Mesenchymal stem cell (in vitro differentiated cells and primary cell): ENCODE measurements around the gene CHPT1.
"Not testable (repeated sequence)": the region's sequence is repeated elsewhere in the genome, so short reads cannot be mapped to it uniquely, and the experiment has no call there.

Experiments used
- DNase-seq: peaks from one replicate; pipeline ENCODE4 v3.0.0-alpha.2; 2013
- H2AFZ ChIP-seq: one replicate; pipeline ENCODE4 v1.6.1; 2013; ENCODE audit warnings: low read depth, mild to moderate bottlenecking, control low read depth, inconsistent platforms, low read length, moderate library complexity
- H2AK5ac ChIP-seq: 2 replicates; pipeline ENCODE4 v1.6.1; 2013; ENCODE audit warnings: low read length, moderate library complexity, mild to moderate bottlenecking, inconsistent platforms; ENCODE audit not compliant: severe bottlenecking
- H2BK120ac ChIP-seq: one replicate; pipeline ENCODE4 v1.6.1; 2013; ENCODE audit warnings: low read depth, mild to moderate bottlenecking, inconsistent platforms, low read length, moderate library complexity
- H2BK12ac ChIP-seq, 2 experiments: one replicate each; pipeline ENCODE4 v1.6.1; 2013; ENCODE audit warnings: inconsistent platforms in 2 of 2, low read length in 2 of 2, mild to moderate bottlenecking in 2 of 2, moderate library complexity in 2 of 2, control low read depth in 1 of 2
- H2BK15ac ChIP-seq: one replicate; pipeline ENCODE4 v1.6.1; 2013; ENCODE audit warnings: mild to moderate bottlenecking, low read depth, inconsistent platforms; ENCODE audit not compliant: poor library complexity, severe bottlenecking
- H2BK5ac ChIP-seq: 2 replicates; pipeline ENCODE4 v1.6.1; 2013; ENCODE audit warnings: low read depth, mild to moderate bottlenecking, low read length, control low read depth, inconsistent platforms; ENCODE audit not compliant: poor library complexity, severe bottlenecking
- H3K14ac ChIP-seq, 2 experiments: one replicate each; pipeline ENCODE4 v1.6.1; 2013; ENCODE audit warnings: inconsistent platforms in 2 of 2, low read length in 2 of 2, control low read depth in 1 of 2, mild to moderate bottlenecking in 1 of 2, moderate library complexity in 1 of 2
- H3K18ac ChIP-seq, 2 experiments: one replicate each; pipeline ENCODE4 v1.6.1; 2013; ENCODE audit warnings: inconsistent platforms in 2 of 2, low read length in 2 of 2, control low read depth in 1 of 2, low read depth in 1 of 2, mild to moderate bottlenecking in 1 of 2
- H3K23ac ChIP-seq, 2 experiments: one replicate each; pipeline ENCODE4 v1.6.1; 2013; ENCODE audit warnings: inconsistent platforms in 2 of 2, low read length in 2 of 2, mild to moderate bottlenecking in 2 of 2, moderate library complexity in 2 of 2, control low read depth in 1 of 2
- H3K27ac ChIP-seq: 2 replicates; pipeline ENCODE4 v1.5.1; 2013; ENCODE audit warnings: mild to moderate bottlenecking, moderate library complexity, low read length, control low read depth, inconsistent platforms; ENCODE audit not compliant: poor library complexity, severe bottlenecking
- H3K27me3 ChIP-seq, 2 experiments: 2 replicates each; pipeline versions ENCODE4 v1.6.1 to v1.7.0; 2013; ENCODE audit warnings: low read length in 2 of 2, mild to moderate bottlenecking in 2 of 2, moderate library complexity in 2 of 2, control low read depth in 1 of 2, inconsistent platforms in 1 of 2; ENCODE audit not compliant: control insufficient read depth in 1 of 2, insufficient read depth in 1 of 2
- H3K36me3 ChIP-seq, 2 experiments: 2 replicates each; pipeline versions ENCODE4 v1.6.1 to v1.7.0; 2013; ENCODE audit warnings: low read length in 2 of 2, control low read depth in 1 of 2, inconsistent platforms in 1 of 2, low read depth in 1 of 2, mild to moderate bottlenecking in 1 of 2; ENCODE audit not compliant: insufficient read depth in 2 of 2, control insufficient read depth in 1 of 2
- H3K4ac ChIP-seq, 2 experiments: one replicate each; pipeline ENCODE4 v1.6.1; 2013; ENCODE audit warnings: inconsistent platforms in 2 of 2, low read length in 2 of 2, mild to moderate bottlenecking in 2 of 2, moderate library complexity in 2 of 2, control low read depth in 1 of 2, low read depth in 1 of 2
- H3K4me1 ChIP-seq: 2 replicates; pipeline ENCODE4 v1.6.1; 2013; ENCODE audit warnings: low read depth, low read length, control low read depth; ENCODE audit not compliant: control insufficient read depth, insufficient read depth
- H3K4me2 ChIP-seq: 2 replicates; pipeline ENCODE4 v1.6.1; 2013; ENCODE audit warnings: low read length, mild to moderate bottlenecking, inconsistent platforms; ENCODE audit not compliant: poor library complexity, severe bottlenecking
- H3K4me3 ChIP-seq, 2 experiments: 2 replicates each; pipeline versions ENCODE4 v1.5.1 to v1.7.0; 2013; ENCODE audit warnings: low read length in 2 of 2, mild to moderate bottlenecking in 2 of 2, control low read depth in 1 of 2, low read depth in 1 of 2; ENCODE audit not compliant: insufficient read depth in 1 of 2
- H3K79me1 ChIP-seq: replicated peaks from 2 replicates; pipeline ENCODE4 v1.6.1; 2013; ENCODE audit warnings: mild to moderate bottlenecking, control low read depth, low read length, inconsistent platforms; ENCODE audit not compliant: poor library complexity, severe bottlenecking
- H3K9ac ChIP-seq: 2 replicates; pipeline ENCODE4 v1.7.0; 2013; ENCODE audit warnings: mild to moderate bottlenecking, low read length, moderate library complexity
- H3K9me3 ChIP-seq: 2 replicates; pipeline ENCODE4 v1.7.0; 2013; ENCODE audit warnings: mild to moderate bottlenecking, low read length; ENCODE audit not compliant: control insufficient read depth
- H4K8ac ChIP-seq: one replicate; pipeline ENCODE4 v1.6.1; 2013; ENCODE audit warnings: inconsistent platforms, mild to moderate bottlenecking, low read length, moderate library complexity
- H4K91ac ChIP-seq: one replicate; pipeline ENCODE4 v1.6.1; 2013; ENCODE audit warnings: mild to moderate bottlenecking, low read length, inconsistent platforms
- WGBS: methylation state at CpG from one replicate; pipeline ENCODE4 v1.1.7; 2013; ENCODE audit warnings: mixed read lengths; 5-methylcytosine and 5-hydroxymethylcytosine counted together

Gene CHPT1

GRCh38 chr12:101680647-101681046 lies 16.8 kb upstream of the CHPT1 start:
- no peak overlapping the region for H3K4ac ChIP-seq
- H3K27ac ChIP-seq: no peak overlapping the region
- no peaks in the 10 kb centered on the region for H3K36me3 ChIP-seq
- H3K9ac ChIP-seq: no peak overlapping the region
- no peak overlapping the region for H3K4me3 ChIP-seq
- H2AFZ ChIP-seq: no peak overlapping the region
- H3K4me2 ChIP-seq: no peak overlapping the region
- H2AK5ac ChIP-seq: no peak overlapping the region
- H2BK120ac ChIP-seq: no peak overlapping the region
- no peak overlapping the region for H3K14ac ChIP-seq
- H3K23ac ChIP-seq: no peak overlapping the region
- H3K18ac ChIP-seq: no peak overlapping the region
- H4K8ac ChIP-seq: no peak overlapping the region
- no peaks in the 10 kb centered on the region for H3K9me3 ChIP-seq
- no peak overlapping the region for H4K91ac ChIP-seq
- no peak overlapping the region for H2BK12ac ChIP-seq
- no peaks in the 10 kb centered on the region for H3K4me1 ChIP-seq
- no peak overlapping the region for H2BK15ac ChIP-seq
- no peak overlapping the region for H2BK5ac ChIP-seq
- H3K79me1 ChIP-seq: no peaks in the 10 kb centered on the region
- H3K27me3 ChIP-seq: no peaks in the 10 kb centered on the region
- DNase-seq: no peak

GRCh38 chr12:101681627-101682026 lies 15.8 kb upstream of the CHPT1 start:
- not testable (repeated sequence) for DNase-seq, H2BK15ac ChIP-seq, H3K4me3 ChIP-seq, H3K27ac ChIP-seq, H3K27me3 ChIP-seq, H3K9ac ChIP-seq, H2AK5ac ChIP-seq, H4K8ac ChIP-seq, H3K9me3 ChIP-seq, H2BK120ac ChIP-seq, H3K14ac ChIP-seq, H3K23ac ChIP-seq, H3K4me1 ChIP-seq, H2AFZ ChIP-seq, H2BK5ac ChIP-seq, H3K79me1 ChIP-seq, H4K91ac ChIP-seq, H3K18ac ChIP-seq, H3K4ac ChIP-seq, H2BK12ac ChIP-seq, H3K36me3 ChIP-seq, H3K4me2 ChIP-seq
- WGBS: 85% methylated on average over 5 of the region's 6 CpGs

- Histone ChIP-seq H3K27me3 (no peaks in the 10 kb centered on the region), H3K79me1 (no peaks in the 10 kb centered on the region), H4K91ac (no peak overlapping the region), H4K8ac (no peak overlapping the region), H3K27ac (no peak overlapping the region), H2AFZ (no peak overlapping the region), H3K4ac (no peak overlapping the region), H3K36me3 (no peaks in the 10 kb centered on the region), H2AK5ac (no peak overlapping the region), H2BK12ac (no peak overlapping the region), H3K23ac (no peak overlapping the region), H3K9me3 (no peaks in the 10 kb centered on the region), H2BK120ac (no peak overlapping the region), H2BK5ac (no peak overlapping the region), H3K4me2 (no peak overlapping the region), H3K4me1 (no peaks in the 10 kb centered on the region), H3K14ac (no peak overlapping the region), H2BK15ac (no peak overlapping the region), H3K9ac (no peak overlapping the region), H3K4me3 (no peak overlapping the region), H3K18ac (no peak overlapping the region)
- no CpG with 5 or more reads among the region's 1 CpG for WGBS
- no peak for DNase-seq
Measured at GRCh38 chr12:101685092-101685491, 12.3 kb upstream of the CHPT1 start.

DNA sequence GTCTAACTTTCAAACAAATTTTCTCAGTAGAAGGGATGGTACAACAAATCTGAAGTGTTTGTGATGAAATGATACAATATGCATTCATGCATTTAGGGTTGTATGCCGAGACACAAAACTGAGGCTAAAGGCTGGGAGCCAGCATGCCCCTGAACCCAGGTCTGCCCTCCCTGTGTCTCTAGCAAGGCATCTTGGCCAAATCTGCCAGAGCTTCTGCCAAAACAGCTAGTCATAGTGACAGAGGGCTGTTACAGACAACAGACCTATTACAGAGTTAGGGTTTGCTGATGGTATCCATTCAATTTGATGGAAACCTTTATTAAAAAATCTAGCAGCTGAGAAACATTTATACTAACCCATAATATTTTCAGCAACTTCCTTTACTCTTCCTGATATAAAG lies 11.3 kb upstream of the CHPT1 start:
- Histone ChIP-seq H3K36me3 (no peaks in the 10 kb centered on the region), H3K18ac (no peak overlapping the region), H3K27me3 (no peaks in the 10 kb centered on the region), H4K8ac (no peak overlapping the region), H2BK120ac (no peak overlapping the region), H3K23ac (no peak overlapping the region), H3K4me3 (no peak overlapping the region), H3K79me1 (no peaks in the 10 kb centered on the region), H3K14ac (no peak overlapping the region), H2BK15ac (no peak overlapping the region), H3K27ac (no peak overlapping the region), H2AFZ (no peak overlapping the region), H3K4me2 (no peak overlapping the region), H2BK5ac (no peak overlapping the region), H3K9me3 (no peaks in the 10 kb centered on the region), H2AK5ac (no peak overlapping the region), H3K9ac (no peak overlapping the region), H3K4me1 (no peaks in the 10 kb centered on the region), H4K91ac (no peak overlapping the region), H3K4ac (no peak overlapping the region), H2BK12ac (no peak overlapping the region)
- no peak for DNase-seq
- WGBS: 92% methylated on average over 1 of the region's 1 CpG
